CD4-positive, alpha-beta T cell treated with Interleukin-2 at 100 ng/mL for 4 hours (primary cell): ENCODE measurements around the gene MAML2.

Source experiments
- DNase-seq: peaks from one replicate; pipeline ENCODE4 v3.0.0-alpha.2; 2020; ENCODE audit warnings: low spot score

Gene MAML2

GRCh38 chr11:96067160-96067559 lies 275.8 kb downstream of the MAML2 start:
- DNase-seq = no peak

GRCh38 chr11:96065379-96065778 lies 277.6 kb downstream of the MAML2 start:
- DNase-seq = no peak

GRCh38 chr11:96063886-96064285 lies 279.1 kb downstream of the MAML2 start:
- no peak for DNase-seq

GRCh38 chr11:96063053-96063452 lies 279.9 kb downstream of the MAML2 start:
- DNase-seq = no peak

GRCh38 chr11:96062134-96062533 lies 280.9 kb downstream of the MAML2 start:
- DNase-seq = peak; percentile 51

- no peak for DNase-seq
Measured at GRCh38 chr11:96061730-96062129, 281.3 kb downstream of the MAML2 start.

- DNase-seq = no peak
Measured at GRCh38 chr11:96061069-96061468, 281.9 kb downstream of the MAML2 start.

GRCh38 chr11:96057502-96057901 lies 285.5 kb downstream of the MAML2 start:
- no peak for DNase-seq

GRCh38 chr11:96056576-96056975 lies 286.4 kb downstream of the MAML2 start:
- DNase-seq = no peak

- DNase-seq = peak; percentile 22
Measured at GRCh38 chr11:96055706-96056387, 287.1 kb downstream of the MAML2 start.

- DNase-seq = peak; percentile 36
Measured at GRCh38 chr11:96054870-96055705, 287.9 kb downstream of the MAML2 start.

GRCh38 chr11:96052921-96053651 lies 289.9 kb downstream of the MAML2 start:
- no peak for DNase-seq

GRCh38 chr11:96051820-96052219 lies 291.2 kb downstream of the MAML2 start:
- DNase-seq = no peak

GRCh38 chr11:96050435-96051182 lies 292.4 kb downstream of the MAML2 start:
- DNase-seq = no peak

- DNase-seq = no peak
Measured at GRCh38 chr11:96049426-96049825, 293.6 kb downstream of the MAML2 start.

GRCh38 chr11:96045622-96046456 lies 297.2 kb downstream of the MAML2 start:
- no peak for DNase-seq

GRCh38 chr11:96044747-96045146 lies 298.2 kb downstream of the MAML2 start:
- DNase-seq = no peak

- no peak for DNase-seq
Measured at GRCh38 chr11:96044311-96044710, 298.7 kb downstream of the MAML2 start.

GRCh38 chr11:96043291-96043690 lies 299.7 kb downstream of the MAML2 start:
- no peak for DNase-seq

- DNase-seq = no peak
Measured at GRCh38 chr11:96038046-96038445, 304.9 kb downstream of the MAML2 start.

GRCh38 chr11:96037405-96037949 lies 305.5 kb downstream of the MAML2 start:
- no peak for DNase-seq
